Omental fat pad (tissue), 4 donors: ENCODE results near the gene MKS1. TPM values are rescaled to one million over a fixed set of nuclear protein-coding genes. Genes with fewer than 3 reads are reported as not detected.

Experiments used
- ATAC-seq: fragments of 150-250 bp; one replicate; pipeline ENCODE4 v1.9.1; 2016; ENCODE audit warnings: mild to moderate bottlenecking, moderate library complexity; ENCODE audit not compliant: low FRiP score
- DNase-seq: peaks from one replicate; pipeline ENCODE4 v3.0.0-alpha.2; 2019; ENCODE audit warnings: low spot score
- CTCF ChIP-seq, 3 donors: fragments of 450-650 bp; IDR thresholded peaks; one replicate each; pipeline ENCODE4 v1.5.1; 2016 to 2017; ENCODE audit warnings: antibody characterized with exemption in 3 of 3, mild to moderate bottlenecking in 3 of 3, moderate library complexity in 2 of 3
- total RNA-seq, 4 donors: library from RNA; depleted of rRNA; stranded (reverse); fragments of >200 nt; gene quantifications; one replicate each; pipeline ENCODE4 v1.1.0, GENCODE V29; 2016

Gene MKS1
- total RNA-seq, 4 donors from 2014 or later, result 3.7 to 9.9 (median 6.0) TPM

- DNase-seq, result no peak
- no peak for ATAC-seq
- TF ChIP-seq CTCF (IDR thresholded peaks at IDR 0.05), result no peak
Measured at GRCh38 chr17:58244963-58245362, 25.9 kb upstream of the MKS1 start.

DNA sequence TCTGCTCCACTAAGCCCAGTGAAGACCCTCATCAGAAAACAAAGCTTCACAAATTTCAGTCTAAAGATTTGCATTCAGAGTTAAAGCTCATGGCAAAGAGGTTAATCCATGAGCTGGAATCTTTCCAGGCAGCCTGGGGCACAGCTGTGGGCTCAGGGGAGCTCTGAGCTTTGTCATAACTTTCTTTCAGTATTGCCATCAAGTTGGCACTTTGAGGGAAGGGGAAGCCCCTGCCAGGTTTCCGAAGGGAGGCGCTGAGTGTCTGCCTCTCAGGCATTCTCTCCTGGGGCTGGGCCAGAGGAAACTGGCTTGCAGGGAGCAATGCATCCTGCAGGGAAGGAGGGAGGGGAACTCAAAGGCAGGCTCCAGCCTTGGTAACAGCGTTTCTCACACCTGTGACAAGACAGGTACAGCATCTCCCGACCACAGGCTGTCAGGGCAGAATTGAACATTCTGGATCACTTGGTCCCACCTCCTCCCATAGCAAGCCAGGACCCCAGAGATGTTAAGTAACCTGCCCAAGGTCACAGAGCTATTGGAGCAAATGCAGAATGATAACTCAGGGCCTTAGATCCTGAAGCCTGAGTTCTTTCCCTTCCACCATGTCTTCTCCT lies 23.2 kb upstream of the MKS1 start:
- DNase-seq (no peak), ATAC-seq (no peak)
- TF ChIP-seq CTCF (IDR thresholded peaks at IDR 0.05), result no peak

- DNase-seq (no peak), ATAC-seq (no peak)
- TF ChIP-seq CTCF (IDR thresholded peaks at IDR 0.05), result no peak
Measured at GRCh38 chr17:58239987-58240386, 20.9 kb upstream of the MKS1 start.

DNA sequence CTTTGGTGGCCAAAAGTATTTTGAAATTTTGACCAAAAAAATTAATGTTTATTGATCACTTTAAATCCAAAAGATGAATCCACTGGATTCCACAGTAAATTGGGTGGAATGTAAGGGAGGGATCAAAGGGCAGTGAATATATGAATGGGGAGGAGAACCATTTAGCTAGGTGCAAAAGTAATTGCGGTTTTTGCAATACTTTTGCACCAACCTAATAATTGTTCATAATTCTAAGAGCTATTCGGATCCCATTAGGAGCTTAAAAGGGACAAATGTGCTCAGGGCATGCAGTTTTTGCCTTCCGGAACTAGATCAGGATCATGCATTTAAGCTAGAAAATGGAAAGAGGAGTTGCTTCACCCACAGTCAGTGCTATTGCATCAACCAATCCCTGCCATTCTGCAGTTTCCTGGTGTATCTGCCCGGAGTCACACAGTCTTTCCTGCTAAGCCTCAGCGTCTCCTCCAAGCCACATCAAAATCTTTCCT lies 19.1 kb upstream of the MKS1 start, which contains the start of gene LPO:
Gene LPO, plus strand, starts transcription at position 438 of the 488 bp plus-strand sequence. CDS start 4,396 bp downstream, outside the sequence.
- ATAC-seq (no peak), DNase-seq (no peak)
- TF ChIP-seq CTCF (IDR thresholded peaks at IDR 0.05), result no peak

DNA sequence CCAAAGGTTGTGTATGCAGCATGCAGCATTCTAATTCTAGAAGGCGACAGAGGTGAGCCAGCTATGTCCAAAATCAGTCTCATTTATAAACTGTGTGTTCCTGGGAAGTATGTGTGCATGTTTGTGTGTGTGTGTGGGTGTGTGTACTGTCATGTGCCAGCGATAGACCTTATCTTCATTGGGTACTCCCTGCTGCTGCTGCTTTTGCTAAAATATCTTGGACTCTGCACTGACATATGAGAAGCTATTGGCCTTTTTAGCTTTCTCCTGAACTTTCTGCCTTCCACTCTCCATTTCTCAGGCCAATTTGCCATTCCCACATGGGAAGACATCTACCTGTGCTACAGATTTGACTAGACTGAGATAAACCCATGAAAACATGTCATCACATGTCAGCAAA lies 17.3 kb upstream of the MKS1 start:
- ATAC-seq (no peak), DNase-seq (no peak)
- TF ChIP-seq CTCF (IDR thresholded peaks at IDR 0.05), result no peak

DNA sequence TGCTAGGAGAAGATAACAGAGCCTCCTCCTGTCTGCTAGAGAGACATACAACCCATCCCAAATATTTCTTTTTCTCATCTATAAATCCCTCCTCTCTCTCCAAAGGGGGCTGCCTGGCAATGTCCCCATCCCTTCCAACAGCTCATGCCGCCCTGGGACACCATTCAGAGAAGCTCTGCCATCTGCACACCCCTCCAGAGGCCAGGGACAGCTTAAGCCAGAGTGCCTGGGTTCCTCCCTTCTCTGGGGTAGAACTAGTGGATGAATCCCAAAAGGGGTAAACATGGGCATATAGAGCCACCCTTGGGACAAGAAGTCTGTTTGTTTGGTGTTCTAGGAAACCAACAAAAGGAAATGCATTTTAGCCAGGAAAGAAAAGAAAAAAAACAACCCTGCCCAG lies 16.8 kb upstream of the MKS1 start:
- no peak for TF ChIP-seq CTCF (IDR thresholded peaks at IDR 0.05)
- DNase-seq (no peak), ATAC-seq (no peak)

GRCh38 chr17:58234512-58234911 lies 15.5 kb upstream of the MKS1 start:
- no peak for TF ChIP-seq CTCF (IDR thresholded peaks at IDR 0.05)
- DNase-seq, result no peak
- ATAC-seq, result no peak
